Upper lobe of left lung (tissue), 6 donors: ENCODE measurements around the gene DIRAS3. TPM values are rescaled to one million over a fixed set of nuclear protein-coding genes. Genes with fewer than 3 reads are reported as not detected.
A peak's percentile ranks its signal among the peaks of the same experiment; 100 is the strongest.

ENCODE experiments used
- ATAC-seq, 2 donors: fragments of 200-7000 bp; cut with Tn5 transposase; one replicate each; pipeline ENCODE4 v1.9.1; 2022; ENCODE audit warnings: mild to moderate bottlenecking in 2 of 2, moderate library complexity in 2 of 2; ENCODE audit not compliant: low FRiP score in 2 of 2
- DNase-seq, 2 donors: peaks; one replicate each; pipeline ENCODE4 v3.0.0-alpha.2; 2019 to 2020
- H3K27ac ChIP-seq, 4 donors: fragments of 200-600 bp; sonication (generic); one replicate each; pipeline ENCODE4 v1.5.1; 2016 to 2019
- H3K27me3 ChIP-seq, 4 donors: fragments of 200-600 bp; sonication (generic); one replicate each; pipeline ENCODE4 v1.5.1; 2017 to 2019
- H3K36me3 ChIP-seq, 4 donors: fragments of 200-600 bp; sonication (generic); one replicate each; pipeline ENCODE4 v1.5.1; 2016 to 2019
- H3K4me1 ChIP-seq, 4 donors: fragments of 200-600 bp; sonication (generic); one replicate each; pipeline ENCODE4 v1.5.1; 2018 to 2019
- H3K4me3 ChIP-seq, 4 donors: fragments of 200-600 bp; sonication (generic); one replicate each; pipeline ENCODE4 v1.5.1; 2017 to 2019; ENCODE audit warnings: mild to moderate bottlenecking in 2 of 4, moderate library complexity in 1 of 4
- H3K9me3 ChIP-seq, 4 donors: fragments of 200-600 bp; sonication (generic); one replicate each; pipeline ENCODE4 v1.5.1; 2018 to 2019
- EP300 ChIP-seq, 4 donors: sonication (generic); formaldehyde crosslinking; IDR thresholded peaks; one replicate each; pipeline ENCODE4 v1.5.1; 2017; ENCODE audit warnings: antibody characterized with exemption in 4 of 4, control low read depth in 2 of 4
- POLR2A ChIP-seq, 4 donors: fragments of 450-650 bp; IDR thresholded peaks; one replicate each; pipeline ENCODE4 v1.5.1; 2016 to 2017; ENCODE audit warnings: antibody characterized with exemption in 4 of 4, mild to moderate bottlenecking in 2 of 4
- POLR2AphosphoS5 ChIP-seq, 2 donors: sonication (generic); formaldehyde crosslinking; IDR thresholded peaks; one replicate each; pipeline ENCODE4 v1.5.1; 2017; ENCODE audit warnings: antibody characterized with exemption in 2 of 2
- whole genome bisulfite sequencing, 2 donors: methylation state at CpG; one replicate each; pipeline ENCODE4 v1.1.5; 2017 to 2018; 5-methylcytosine and 5-hydroxymethylcytosine counted together
- total RNA-seq, 6 donors: library from RNA; depleted of rRNA in 4 of 6; stranded (reverse); fragments of >200 nt in 4 of 6; gene quantifications; one replicate each; pipeline versions ENCODE4 v1.1.0 to v1.2.1, GENCODE V29; 2016 to 2021
- TF ChIP-seq, protein P1 (sequence below), 6 experiments: fragments of 450-650 bp in 4 of 6; fragments of 200-600 bp in 2 of 6; sonication (generic) in 2 of 6; IDR thresholded peaks; one replicate each; pipeline ENCODE4 v1.5.1; 2016 to 2019; ENCODE audit warnings: antibody characterized with exemption in 6 of 6
- donor health status: DM: no; HTN: no; CAD: no; lungs with moderate emphysema.
- donor health status: DM: no; HTN: yes; CAD: no; lungs with severe emphysema.

Gene DIRAS3, protein sequence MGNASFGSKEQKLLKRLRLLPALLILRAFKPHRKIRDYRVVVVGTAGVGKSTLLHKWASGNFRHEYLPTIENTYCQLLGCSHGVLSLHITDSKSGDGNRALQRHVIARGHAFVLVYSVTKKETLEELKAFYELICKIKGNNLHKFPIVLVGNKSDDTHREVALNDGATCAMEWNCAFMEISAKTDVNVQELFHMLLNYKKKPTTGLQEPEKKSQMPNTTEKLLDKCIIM
- total RNA-seq: 1 to 10 TPM in 4 of 6 donors, not detected in 2; 2.0 to 2.4 (median 2.2) TPM

DNA sequence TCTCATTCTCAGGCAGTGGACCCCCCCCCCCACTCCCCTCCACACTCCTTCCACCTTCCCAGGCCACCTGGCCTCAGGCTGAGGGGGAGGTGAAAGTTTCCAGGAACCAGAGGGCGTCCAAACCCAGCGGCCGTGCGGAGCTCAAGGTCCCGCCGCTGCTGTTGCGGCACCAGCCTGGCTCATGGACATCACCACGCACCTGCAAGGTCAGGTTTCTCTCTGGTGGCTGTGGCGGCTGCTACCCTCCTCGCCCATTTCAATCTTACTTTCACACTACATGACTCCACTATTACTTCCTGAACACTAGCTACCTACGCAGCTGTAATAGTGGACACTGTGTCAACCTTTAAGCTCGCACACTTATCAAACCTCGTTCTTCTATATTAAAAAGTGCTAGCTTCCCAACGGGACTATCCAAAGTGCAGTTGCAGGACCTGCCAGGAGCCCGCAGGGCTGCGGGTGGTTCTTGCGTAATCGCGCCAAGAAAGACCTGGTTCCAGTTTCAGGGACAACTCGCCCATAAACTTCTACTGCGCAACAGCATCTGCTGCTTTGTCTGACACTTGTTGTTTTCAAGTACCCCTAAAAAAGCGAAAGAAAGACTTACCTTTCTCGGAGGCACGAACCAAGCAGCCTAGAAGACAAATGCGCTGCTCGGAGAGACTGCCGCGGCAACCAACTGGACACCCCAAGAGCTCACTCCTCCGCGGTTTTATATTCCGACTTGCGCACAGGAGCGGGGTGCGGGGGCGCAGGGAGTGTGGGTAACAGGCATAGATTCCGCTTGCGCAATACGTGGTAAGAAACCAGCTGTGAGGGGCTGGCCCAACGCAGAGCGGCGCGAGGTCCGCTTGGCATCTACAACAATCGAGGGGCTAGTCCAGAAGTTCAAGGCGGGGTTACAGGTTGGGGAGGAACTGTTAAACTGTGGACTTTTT, at the start of gene DIRAS3:
Gene DIRAS3, minus strand, starts transcription at position 687 of the 938 bp plus-strand sequence. CDS start 3,330 bp downstream, outside the sequence.
- no peaks in the 10 kb centered on the region for H3K27me3 ChIP-seq
- ATAC-seq (peak; percentile 69 to 71), DNase-seq (peak in 1 of 2 donors; percentile 81)
- H3K36me3 ChIP-seq: no peaks in the 10 kb centered on the region
- no peak within 1 kb of the TSS for H3K27ac ChIP-seq
- 40 to 73% methylated on average over 45 of the region's 45 CpGs for WGBS, 2 donors
- peak within 1 kb of the TSS in 3 of 4 donors; percentile 30 to 44 (median 42) for H3K4me3 ChIP-seq
- peaks cover 0 to 5% (median 0%) of the 10 kb centered on the region in 4 donors for H3K4me1 ChIP-seq
- no peaks in the 10 kb centered on the region for H3K9me3 ChIP-seq
- TF ChIP-seq POLR2A (IDR thresholded peaks at IDR 0.05) (no peak), POLR2AphosphoS5 (IDR thresholded peaks at IDR 0.05) (no peak), EP300 (IDR thresholded peaks at IDR 0.05) (no peak)
- TF ChIP-seq, protein P1, sequence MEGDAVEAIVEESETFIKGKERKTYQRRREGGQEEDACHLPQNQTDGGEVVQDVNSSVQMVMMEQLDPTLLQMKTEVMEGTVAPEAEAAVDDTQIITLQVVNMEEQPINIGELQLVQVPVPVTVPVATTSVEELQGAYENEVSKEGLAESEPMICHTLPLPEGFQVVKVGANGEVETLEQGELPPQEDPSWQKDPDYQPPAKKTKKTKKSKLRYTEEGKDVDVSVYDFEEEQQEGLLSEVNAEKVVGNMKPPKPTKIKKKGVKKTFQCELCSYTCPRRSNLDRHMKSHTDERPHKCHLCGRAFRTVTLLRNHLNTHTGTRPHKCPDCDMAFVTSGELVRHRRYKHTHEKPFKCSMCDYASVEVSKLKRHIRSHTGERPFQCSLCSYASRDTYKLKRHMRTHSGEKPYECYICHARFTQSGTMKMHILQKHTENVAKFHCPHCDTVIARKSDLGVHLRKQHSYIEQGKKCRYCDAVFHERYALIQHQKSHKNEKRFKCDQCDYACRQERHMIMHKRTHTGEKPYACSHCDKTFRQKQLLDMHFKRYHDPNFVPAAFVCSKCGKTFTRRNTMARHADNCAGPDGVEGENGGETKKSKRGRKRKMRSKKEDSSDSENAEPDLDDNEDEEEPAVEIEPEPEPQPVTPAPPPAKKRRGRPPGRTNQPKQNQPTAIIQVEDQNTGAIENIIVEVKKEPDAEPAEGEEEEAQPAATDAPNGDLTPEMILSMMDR (IDR thresholded peaks at IDR 0.05): no peak

DNA sequence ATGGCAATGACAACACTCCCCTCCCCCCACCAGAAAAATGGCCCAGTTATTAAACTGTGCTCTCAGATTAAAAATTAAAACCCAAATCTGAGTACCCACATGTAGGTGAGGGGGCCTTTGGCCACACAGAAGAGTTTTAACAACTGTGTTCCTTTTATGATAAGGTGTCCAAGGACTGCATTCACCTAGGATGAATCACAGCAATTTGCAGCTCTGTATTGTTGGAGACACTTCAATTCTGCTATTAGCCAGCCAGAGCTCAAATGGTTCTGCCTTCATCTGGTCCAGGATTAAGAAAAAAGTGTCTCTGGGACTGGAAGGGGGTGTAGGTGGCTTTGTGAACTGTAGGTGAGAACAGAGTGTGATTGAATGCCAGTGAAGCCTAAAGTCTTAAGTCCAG, 43.3 kb upstream of the DIRAS3 start:
- Histone ChIP-seq H3K4me1 (no peaks in the 10 kb centered on the region), H3K27me3 (no peaks in the 10 kb centered on the region), H3K27ac (no peak overlapping the region), H3K9me3 (no peaks in the 10 kb centered on the region), H3K36me3 (no peaks in the 10 kb centered on the region), H3K4me3 (no peak overlapping the region)
- ATAC-seq (no peak), DNase-seq (no peak)
- TF ChIP-seq, protein P1 (IDR thresholded peaks at IDR 0.05): no peak
- TF ChIP-seq POLR2AphosphoS5 (IDR thresholded peaks at IDR 0.05) (no peak), POLR2A (IDR thresholded peaks at IDR 0.05) (no peak), EP300 (IDR thresholded peaks at IDR 0.05) (no peak)

DNA sequence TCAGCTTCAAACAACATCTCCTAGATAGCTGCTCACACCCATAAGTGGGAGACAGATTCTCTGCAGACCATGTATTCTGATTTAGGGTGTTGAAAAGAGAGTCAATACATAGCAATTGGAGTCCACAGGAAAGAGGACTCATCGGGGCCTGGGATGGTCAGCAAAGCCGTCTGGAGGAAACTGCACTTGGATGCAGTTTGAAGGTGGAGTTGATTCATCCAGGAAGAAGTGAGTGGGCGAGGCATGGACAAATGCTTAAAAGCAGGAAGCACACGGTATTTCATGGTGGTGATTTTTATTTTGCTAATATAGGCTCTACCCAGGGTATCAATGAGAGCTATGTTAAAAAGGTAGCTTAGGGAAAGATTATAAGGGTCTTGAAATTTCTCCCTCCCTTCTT, 36.8 kb upstream of the DIRAS3 start:
- H3K9me3 ChIP-seq: no peaks in the 10 kb centered on the region
- H3K4me3 ChIP-seq: no peak overlapping the region
- no peaks in the 10 kb centered on the region for H3K36me3 ChIP-seq
- no peak for ATAC-seq
- no peaks in the 10 kb centered on the region for H3K27me3 ChIP-seq
- WGBS, 2 donors: 75 to 80% methylated on average over 4 of the region's 4 CpGs
- DNase-seq: no peak
- H3K27ac ChIP-seq: no peak overlapping the region
- H3K4me1 ChIP-seq: no peaks in the 10 kb centered on the region
- no peak for TF ChIP-seq EP300 (IDR thresholded peaks at IDR 0.05)
- no peak for TF ChIP-seq POLR2AphosphoS5 (IDR thresholded peaks at IDR 0.05)
- TF ChIP-seq, protein P1 (IDR thresholded peaks at IDR 0.05): no peak
- TF ChIP-seq POLR2A (IDR thresholded peaks at IDR 0.05): no peak

DNA sequence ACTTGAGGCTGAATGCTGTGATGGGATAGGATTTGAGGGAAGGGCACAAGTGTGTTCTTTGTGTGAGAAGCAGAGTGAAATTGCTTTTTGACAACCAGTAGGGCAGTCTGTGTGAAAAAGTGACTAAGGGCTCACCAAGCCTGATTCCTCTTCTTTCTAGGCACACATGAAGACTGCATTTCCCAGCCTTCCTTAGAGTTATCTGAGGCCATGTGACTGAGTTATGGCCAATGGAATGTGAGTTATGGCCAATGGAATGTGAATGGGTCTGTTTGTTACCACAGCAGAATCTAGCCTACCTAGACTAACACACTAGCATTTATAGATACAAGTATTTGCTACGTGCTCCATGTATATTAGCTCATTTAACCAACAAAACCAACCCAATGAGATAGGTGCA, 35.3 kb upstream of the DIRAS3 start:
- DNase-seq: no peak
- no peaks in the 10 kb centered on the region for H3K4me1 ChIP-seq
- no peaks in the 10 kb centered on the region for H3K27me3 ChIP-seq

More for the DNA sequence above, 35.3 kb upstream of the DIRAS3 start:
- Histone ChIP-seq H3K4me3 (no peak overlapping the region), H3K36me3 (no peaks in the 10 kb centered on the region), H3K27ac (no peak overlapping the region), H3K9me3 (no peaks in the 10 kb centered on the region)
- no peak for TF ChIP-seq EP300 (IDR thresholded peaks at IDR 0.05)
- TF ChIP-seq, protein P1 (IDR thresholded peaks at IDR 0.05): no peak
- TF ChIP-seq POLR2A (IDR thresholded peaks at IDR 0.05): no peak
- no peak for TF ChIP-seq POLR2AphosphoS5 (IDR thresholded peaks at IDR 0.05)
- WGBS, 2 donors: 88 to 90% methylated on average over 1 of the region's 1 CpG
- no peak for ATAC-seq
